Loucy (cell line): ENCODE measurements around the gene NBPF3.

ENCODE experiments used
- H2AFZ ChIP-seq: fragments of 200-600 bp; sonication (generic); 2 replicates; pipeline ENCODE4 v1.6.0; 2016; ENCODE audit warnings: antibody characterized with exemption, mild to moderate bottlenecking, low read length, moderate library complexity
- H3F3A ChIP-seq: fragments of 200-600 bp; 2 replicates; pipeline ENCODE4 v1.6.0; 2016; ENCODE audit warnings: antibody characterized with exemption, low read depth, mild to moderate bottlenecking
- H3K27me3 ChIP-seq: fragments of 200-600 bp; sonication (generic); 2 replicates; pipeline ENCODE4 v1.6.1; 2014; ENCODE audit warnings: low read length, mild to moderate bottlenecking; ENCODE audit not compliant: insufficient read depth, poor library complexity, severe bottlenecking
- H3K36me3 ChIP-seq: fragments of 200-600 bp; sonication (generic); 2 replicates; pipeline ENCODE4 v1.6.1; 2016; ENCODE audit warnings: low read length; ENCODE audit not compliant: insufficient read depth
- H3K4me1 ChIP-seq: fragments of 200-600 bp; sonication (generic); 2 replicates; pipeline ENCODE4 v1.5.1; 2014; ENCODE audit warnings: low read length, mild to moderate bottlenecking; ENCODE audit not compliant: insufficient read depth, poor library complexity, severe bottlenecking
- H3K4me2 ChIP-seq: fragments of 200-600 bp; sonication (generic); 2 replicates; pipeline ENCODE4 v1.6.0; 2014; ENCODE audit warnings: antibody characterized with exemption, low read length, low read depth, mild to moderate bottlenecking; ENCODE audit not compliant: poor library complexity, severe bottlenecking
- H3K4me3 ChIP-seq: fragments of 200-600 bp; sonication (generic); 2 replicates; pipeline ENCODE4 v1.5.1; 2014; ENCODE audit warnings: low read length, mild to moderate bottlenecking, mixed read lengths; ENCODE audit not compliant: poor library complexity, severe bottlenecking
- H3K79me2 ChIP-seq: fragments of 200-600 bp; sonication (generic); 2 replicates; pipeline ENCODE4 v1.6.1; 2014; ENCODE audit warnings: low read length; ENCODE audit not compliant: insufficient read depth
- H3K9ac ChIP-seq: fragments of 200-600 bp; sonication (generic); 2 replicates; pipeline ENCODE4 v1.6.0; 2014; ENCODE audit warnings: mild to moderate bottlenecking, low read depth, low read length, moderate library complexity; ENCODE audit not compliant: poor library complexity, severe bottlenecking
- H3K9me2 ChIP-seq: fragments of 200-600 bp; sonication (generic); replicated peaks from 2 replicates; pipeline ENCODE4 v1.6.1; 2016; ENCODE audit warnings: low read depth, low read length, mixed read lengths
- H3K9me3 ChIP-seq: fragments of 200-600 bp; sonication (generic); 2 replicates; pipeline ENCODE4 v1.6.1; 2014; ENCODE audit warnings: mild to moderate bottlenecking, antibody characterized with exemption, low read length, low read depth; ENCODE audit not compliant: insufficient read depth
- H4K20me1 ChIP-seq: fragments of 200-600 bp; sonication (generic); 2 replicates; pipeline ENCODE4 v1.6.0; 2014; ENCODE audit warnings: antibody characterized with exemption, low read length, mild to moderate bottlenecking; ENCODE audit not compliant: insufficient read depth, poor library complexity, severe bottlenecking
- CTCF ChIP-seq: fragments of 200-600 bp; sonication (generic); conservative IDR thresholded peaks from 2 replicates; pipeline ENCODE4 v1.5.1; 2014; ENCODE audit warnings: mild to moderate bottlenecking, antibody characterized with exemption, low read length
- EZH2phosphoT487 ChIP-seq: fragments of 200-600 bp; IDR thresholded peaks from 2 replicates; pipeline ENCODE4 v1.6.1; 2018; ENCODE audit warnings: antibody characterized with exemption, mild to moderate bottlenecking, moderate library complexity, borderline replicate concordance

NBPF3 gene

GRCh38 chr1:21495225-21495820 lies 55.4 kb downstream of the NBPF3 start:
- Histone ChIP-seq H4K20me1 (no peaks in the 10 kb centered on the region), H3F3A (no peaks in the 10 kb centered on the region), H3K4me2 (no peak overlapping the region), H3K9me2 (no peaks in the 10 kb centered on the region), H2AFZ (no peak overlapping the region), H3K36me3 (no peaks in the 10 kb centered on the region), H3K9ac (no peak overlapping the region), H3K4me1 (no peaks in the 10 kb centered on the region), H3K4me3 (no peak overlapping the region), H3K9me3 (no peaks in the 10 kb centered on the region), H3K27me3 (no peaks in the 10 kb centered on the region), H3K79me2 (no peaks in the 10 kb centered on the region)
- TF ChIP-seq CTCF (no peak), EZH2phosphoT487 (no peak)

- no peaks in the 10 kb centered on the region for H3F3A ChIP-seq
- no peaks in the 10 kb centered on the region for H4K20me1 ChIP-seq
- TF ChIP-seq CTCF, result no peak
- TF ChIP-seq EZH2phosphoT487, result no peak
These were observed 56.1 kb downstream of the NBPF3 start for GRCh38 chr1:21496063-21496462.

GRCh38 chr1:21496886-21497285 lies 56.9 kb downstream of the NBPF3 start:
- H3K4me1 ChIP-seq, result no peaks in the 10 kb centered on the region
- H3K4me2 ChIP-seq, result no peak overlapping the region
- no peaks in the 10 kb centered on the region for H3K9me2 ChIP-seq
- H3K9ac ChIP-seq, result no peak overlapping the region
- H3K4me3 ChIP-seq, result no peak overlapping the region
- H4K20me1 ChIP-seq, result no peaks in the 10 kb centered on the region
- no peaks in the 10 kb centered on the region for H3K27me3 ChIP-seq
- H3K36me3 ChIP-seq, result no peaks in the 10 kb centered on the region
- no peak overlapping the region for H2AFZ ChIP-seq
- no peaks in the 10 kb centered on the region for H3K9me3 ChIP-seq
- no peaks in the 10 kb centered on the region for H3F3A ChIP-seq
- H3K79me2 ChIP-seq, result no peaks in the 10 kb centered on the region
- TF ChIP-seq EZH2phosphoT487, result no peak
- no peak for TF ChIP-seq CTCF

More at GRCh38 chr1:21496063-21496462, 56.1 kb downstream of the NBPF3 start:
- Histone ChIP-seq H3K4me1 (no peaks in the 10 kb centered on the region), H3K4me3 (no peak overlapping the region), H3K4me2 (no peak overlapping the region), H3K36me3 (no peaks in the 10 kb centered on the region), H3K9me2 (no peaks in the 10 kb centered on the region), H3K79me2 (no peaks in the 10 kb centered on the region), H2AFZ (no peak overlapping the region), H3K9me3 (no peaks in the 10 kb centered on the region), H3K27me3 (no peaks in the 10 kb centered on the region), H3K9ac (no peak overlapping the region)
